ENCODE measurements around the gene SLC9C1.

The SLC9C1 gene

DNA sequence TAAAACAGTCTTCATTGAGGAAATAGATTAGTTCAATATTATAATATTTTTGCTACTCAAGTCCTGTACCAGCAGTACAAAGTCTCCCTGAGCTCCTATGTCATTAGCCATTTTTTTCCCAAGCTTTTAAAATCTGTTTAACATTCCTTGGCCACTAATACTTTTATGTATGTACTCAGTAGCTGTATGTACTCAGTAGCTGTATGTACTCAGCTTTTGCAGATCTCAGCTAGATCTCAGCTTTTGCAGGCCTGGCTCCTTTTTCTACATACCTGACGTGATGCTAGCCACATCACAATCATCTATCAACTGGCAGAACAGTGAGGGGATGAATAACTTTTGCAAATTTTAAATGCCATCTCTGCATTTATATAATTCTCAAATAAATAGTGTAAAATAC is 13.8 kb downstream of the SLC9C1 start:
- TF ChIP-seq CTCF (conservative IDR thresholded peaks at IDR 0.05) = no peak
- no peak for TF ChIP-seq ZFX (IDR thresholded peaks at IDR 0.05)
- no peak overlapping the region for H3K27ac ChIP-seq

- no peak overlapping the region for H3K27ac ChIP-seq
- TF ChIP-seq ZFX (IDR thresholded peaks at IDR 0.05) (no peak), CTCF (conservative IDR thresholded peaks at IDR 0.05) (no peak)
Observed at GRCh38 chr3:112273536-112273935, 20.5 kb downstream of the SLC9C1 start.

GRCh38 chr3:112261742-112262141 is 32.3 kb downstream of the SLC9C1 start:
- H3K27ac ChIP-seq = no peak overlapping the region
- no peak for TF ChIP-seq CTCF (conservative IDR thresholded peaks at IDR 0.05)
- TF ChIP-seq ZFX (IDR thresholded peaks at IDR 0.05) = no peak

- no peak overlapping the region for H3K27ac ChIP-seq
Observed at GRCh38 chr3:112260563-112260962, 33.5 kb downstream of the SLC9C1 start.

DNA sequence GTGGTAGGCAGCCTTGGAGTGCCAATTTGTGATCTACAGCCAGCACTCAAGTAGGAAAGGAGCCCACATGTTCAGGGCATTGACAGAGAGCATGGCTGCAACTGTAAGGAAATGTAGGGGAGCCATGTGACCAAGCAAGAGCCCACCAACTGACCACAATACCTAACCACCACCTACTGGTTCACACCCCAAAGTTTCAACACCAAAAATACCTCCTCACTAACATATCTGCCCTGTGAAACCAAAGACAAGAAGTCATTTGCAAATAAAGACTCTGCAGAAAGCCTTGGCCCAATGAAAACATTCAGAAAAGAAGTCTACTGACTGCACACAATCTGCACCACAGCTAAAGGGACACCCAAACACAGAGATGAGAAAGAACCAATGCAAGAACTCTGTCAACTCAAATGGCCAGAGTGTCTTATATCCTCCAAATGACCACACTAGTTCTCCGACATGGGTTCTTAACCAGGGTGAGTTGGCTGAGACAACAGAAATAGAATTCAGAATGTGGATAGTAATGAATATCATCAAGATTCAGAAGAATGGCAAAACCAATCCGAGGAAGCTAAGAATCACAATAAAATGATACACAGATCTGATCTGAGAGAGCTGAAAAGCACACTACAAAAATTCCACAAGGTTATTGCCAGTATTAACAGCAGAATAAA is 40.6 kb downstream of the SLC9C1 start:
- no peak overlapping the region for H3K27ac ChIP-seq
- TF ChIP-seq ZFX (IDR thresholded peaks at IDR 0.05) = no peak
- no peak for TF ChIP-seq CTCF (conservative IDR thresholded peaks at IDR 0.05)

More at GRCh38 chr3:112260563-112260962, 33.5 kb downstream of the SLC9C1 start:
- TF ChIP-seq ZFX (IDR thresholded peaks at IDR 0.05) (no peak), CTCF (conservative IDR thresholded peaks at IDR 0.05) (no peak)

DNA sequence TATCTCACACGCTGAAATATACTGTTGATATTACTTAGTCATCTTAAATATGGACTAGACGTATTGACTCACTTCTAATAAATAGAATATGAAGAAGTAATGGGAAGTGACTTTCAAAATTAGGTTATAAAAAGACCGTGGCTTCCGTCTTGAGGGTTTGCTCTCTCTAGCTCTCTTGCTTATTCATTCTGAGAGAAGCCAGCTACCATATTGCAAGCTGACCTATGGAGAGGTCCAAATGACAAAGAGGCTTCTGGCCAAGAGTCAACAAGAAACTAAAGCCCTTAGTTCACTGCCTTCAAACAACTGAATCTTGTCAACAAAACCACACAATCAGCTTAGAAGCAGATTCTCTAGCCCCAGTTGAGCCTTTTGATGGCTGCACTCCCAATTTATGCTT is 46.1 kb downstream of the SLC9C1 start:
- no peak for TF ChIP-seq CTCF (conservative IDR thresholded peaks at IDR 0.05)
- no peak for TF ChIP-seq ZFX (IDR thresholded peaks at IDR 0.05)
- no peak overlapping the region for H3K27ac ChIP-seq

DNA sequence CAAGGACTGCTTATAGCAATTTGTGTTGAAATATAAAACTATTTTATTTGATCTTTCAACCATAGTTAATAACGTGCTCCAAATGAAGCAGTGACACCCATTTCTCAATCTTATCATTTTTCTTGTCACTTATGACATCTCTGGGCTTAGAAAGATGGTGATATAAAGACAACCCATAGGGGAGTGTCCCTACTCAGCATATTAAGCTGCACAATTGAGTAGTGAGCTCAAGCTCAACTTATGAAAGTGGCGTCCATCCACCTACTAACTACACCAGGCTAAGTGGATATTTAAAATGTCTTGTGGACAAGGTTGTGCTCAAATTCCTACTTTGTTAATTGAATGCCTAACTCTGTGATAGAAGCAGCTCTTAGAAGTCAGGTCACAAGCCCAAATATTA is 46.7 kb downstream of the SLC9C1 start:
- TF ChIP-seq ZFX (IDR thresholded peaks at IDR 0.05) = no peak
- no peak for TF ChIP-seq CTCF (conservative IDR thresholded peaks at IDR 0.05)
- H3K27ac ChIP-seq = no peak overlapping the region

Measured in C4-2B (cell line).